Peyer's patch (tissue), 4 donors: ENCODE measurements around the gene THAP4. TPM values are rescaled to one million over a fixed set of nuclear protein-coding genes. Genes with fewer than 3 reads are reported as not detected.

Experiments
- DNase-seq, 3 donors: peaks; one replicate each; pipeline ENCODE4 v3.0.0-alpha.2; 2017 to 2019
- H3K27ac ChIP-seq, 4 donors: fragments of 200-600 bp; sonication (generic); one replicate each; pipeline ENCODE4 v1.5.1; 2016 to 2019
- H3K27me3 ChIP-seq, 2 donors: fragments of 200-600 bp; sonication (generic); one replicate each; pipeline ENCODE4 v1.5.1; 2019
- H3K36me3 ChIP-seq, 3 donors: fragments of 200-600 bp; sonication (generic); one replicate each; pipeline ENCODE4 v1.5.1; 2016 to 2019
- H3K4me1 ChIP-seq, 4 donors: fragments of 200-600 bp; sonication (generic); one replicate each; pipeline ENCODE4 v1.5.1; 2016 to 2019
- H3K4me3 ChIP-seq, 4 donors: fragments of 200-600 bp; sonication (generic); 1 replicate in 3 of 4; 2 replicates in 1 of 4; pipeline ENCODE4 v1.5.1; 2016 to 2019; ENCODE audit warnings: mild to moderate bottlenecking in 1 of 4
- H3K9me3 ChIP-seq, 4 donors: fragments of 200-600 bp; sonication (generic); one replicate each; pipeline ENCODE4 v1.5.1; 2016 to 2019; ENCODE audit warnings: mild to moderate bottlenecking in 1 of 4
- CTCF ChIP-seq, 6 experiments: fragments of 450-650 bp in 4 of 6; fragments of 200-600 bp in 2 of 6; sonication (generic) in 1 of 6; IDR thresholded peaks; one replicate each; pipeline ENCODE4 v1.5.1; 2017 to 2019; ENCODE audit warnings: antibody characterized with exemption in 6 of 6, mild to moderate bottlenecking in 3 of 6, moderate library complexity in 1 of 6
- POLR2A ChIP-seq, 2 donors: fragments of 450-650 bp; IDR thresholded peaks; one replicate each; pipeline ENCODE4 v1.5.1; 2017; ENCODE audit warnings: antibody characterized with exemption in 2 of 2, mild to moderate bottlenecking in 2 of 2, moderate library complexity in 2 of 2
- total RNA-seq, 4 donors: library from RNA; depleted of rRNA; stranded (reverse); fragments of >200 nt; gene quantifications; one replicate each; pipeline ENCODE4 v1.1.0, GENCODE V29; 2016

Gene THAP4, protein sequence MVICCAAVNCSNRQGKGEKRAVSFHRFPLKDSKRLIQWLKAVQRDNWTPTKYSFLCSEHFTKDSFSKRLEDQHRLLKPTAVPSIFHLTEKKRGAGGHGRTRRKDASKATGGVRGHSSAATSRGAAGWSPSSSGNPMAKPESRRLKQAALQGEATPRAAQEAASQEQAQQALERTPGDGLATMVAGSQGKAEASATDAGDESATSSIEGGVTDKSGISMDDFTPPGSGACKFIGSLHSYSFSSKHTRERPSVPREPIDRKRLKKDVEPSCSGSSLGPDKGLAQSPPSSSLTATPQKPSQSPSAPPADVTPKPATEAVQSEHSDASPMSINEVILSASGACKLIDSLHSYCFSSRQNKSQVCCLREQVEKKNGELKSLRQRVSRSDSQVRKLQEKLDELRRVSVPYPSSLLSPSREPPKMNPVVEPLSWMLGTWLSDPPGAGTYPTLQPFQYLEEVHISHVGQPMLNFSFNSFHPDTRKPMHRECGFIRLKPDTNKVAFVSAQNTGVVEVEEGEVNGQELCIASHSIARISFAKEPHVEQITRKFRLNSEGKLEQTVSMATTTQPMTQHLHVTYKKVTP
- total RNA-seq, result 10 to 100 TPM; 46.4 to 90.0 (median 71.8) TPM

DNA sequence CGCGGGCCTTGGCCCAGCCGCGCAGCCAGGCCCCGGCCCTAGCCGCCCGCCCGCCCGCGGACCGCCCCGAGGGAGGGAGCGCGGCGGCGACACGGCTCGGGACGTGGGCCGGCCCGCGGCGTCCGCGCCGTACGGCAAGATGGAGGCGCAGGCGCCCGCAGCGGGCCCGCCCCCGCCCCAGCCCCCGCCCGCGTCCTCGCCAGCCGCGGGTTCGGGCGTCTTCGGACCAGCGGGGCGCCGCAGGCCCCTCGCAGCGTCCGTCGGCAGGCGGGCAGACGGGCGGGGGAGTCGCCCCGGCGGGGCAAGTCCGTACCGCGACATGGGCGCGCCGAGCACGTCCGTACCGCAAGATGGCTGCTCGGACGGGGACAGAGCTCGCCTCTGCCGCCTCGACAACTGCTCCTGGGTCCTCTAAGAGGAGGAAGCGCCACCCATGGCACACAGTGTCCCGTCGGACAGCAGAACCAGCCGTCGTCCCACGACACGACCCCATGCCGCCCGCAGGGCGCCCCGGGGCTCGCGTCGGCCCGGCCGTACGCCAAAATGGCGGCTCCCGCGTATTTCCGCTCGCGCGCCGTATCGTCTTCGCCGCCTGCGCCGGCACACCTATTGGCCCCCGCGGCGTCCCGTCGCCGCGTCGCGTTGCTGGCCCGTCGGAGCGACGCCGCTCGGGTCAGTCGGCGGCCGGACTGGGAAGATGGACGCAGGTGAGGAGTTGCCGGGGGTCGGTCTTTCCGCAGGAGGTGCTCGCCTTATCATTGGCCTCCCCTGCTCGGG, at the start of gene THAP4, which contains the start of gene ATG4B:
Gene THAP4 (minus strand): TSS at position 141 of the 777 bp plus-strand sequence. CDS start 141 bp downstream, outside the sequence.
Gene ATG4B (plus strand): TSS at position 676 of the 777 bp plus-strand sequence. CDS start 22 bp downstream, at position 698.
- Histone ChIP-seq H3K4me3 (peak within 1 kb of the TSS; percentile 85 to 99 (median 98)), H3K9me3 (no peaks in the 10 kb centered on the region), H3K27ac (peak within 1 kb of the TSS; percentile 97 to 99 (median 98)), H3K27me3 (no peaks in the 10 kb centered on the region), H3K36me3 (peaks cover 0 to 26% (median 0%) of the 10 kb centered on the region in 3 donors), H3K4me1 (peaks cover 0 to 42% (median 6%) of the 10 kb centered on the region in 4 donors)
- TF ChIP-seq POLR2A (IDR thresholded peaks at IDR 0.05), result peak; percentile 48 to 61
- peak in 1 of 6 experiments; percentile 25 for TF ChIP-seq CTCF (IDR thresholded peaks at IDR 0.05)
- peak; percentile 78 to 91 (median 91) for DNase-seq

- TF ChIP-seq CTCF (IDR thresholded peaks at IDR 0.05) (no peak), POLR2A (IDR thresholded peaks at IDR 0.05) (no peak)
- peaks cover 0 to 25% (median 7%) of the 10 kb centered on the region in 4 donors for H3K4me1 ChIP-seq
- no peak for DNase-seq
- peak overlapping the region; percentile 66 to 91 (median 90) for H3K27ac ChIP-seq
- peak overlapping the region; percentile 84 to 99 (median 94) for H3K4me3 ChIP-seq
- no peaks in the 10 kb centered on the region for H3K27me3 ChIP-seq
- H3K9me3 ChIP-seq, result no peaks in the 10 kb centered on the region
- H3K36me3 ChIP-seq, result peaks cover 0 to 23% (median 0%) of the 10 kb centered on the region in 3 donors
Measured at GRCh38 chr2:241686324-241686649, 49.3 kb upstream of the THAP4 start.

DNA sequence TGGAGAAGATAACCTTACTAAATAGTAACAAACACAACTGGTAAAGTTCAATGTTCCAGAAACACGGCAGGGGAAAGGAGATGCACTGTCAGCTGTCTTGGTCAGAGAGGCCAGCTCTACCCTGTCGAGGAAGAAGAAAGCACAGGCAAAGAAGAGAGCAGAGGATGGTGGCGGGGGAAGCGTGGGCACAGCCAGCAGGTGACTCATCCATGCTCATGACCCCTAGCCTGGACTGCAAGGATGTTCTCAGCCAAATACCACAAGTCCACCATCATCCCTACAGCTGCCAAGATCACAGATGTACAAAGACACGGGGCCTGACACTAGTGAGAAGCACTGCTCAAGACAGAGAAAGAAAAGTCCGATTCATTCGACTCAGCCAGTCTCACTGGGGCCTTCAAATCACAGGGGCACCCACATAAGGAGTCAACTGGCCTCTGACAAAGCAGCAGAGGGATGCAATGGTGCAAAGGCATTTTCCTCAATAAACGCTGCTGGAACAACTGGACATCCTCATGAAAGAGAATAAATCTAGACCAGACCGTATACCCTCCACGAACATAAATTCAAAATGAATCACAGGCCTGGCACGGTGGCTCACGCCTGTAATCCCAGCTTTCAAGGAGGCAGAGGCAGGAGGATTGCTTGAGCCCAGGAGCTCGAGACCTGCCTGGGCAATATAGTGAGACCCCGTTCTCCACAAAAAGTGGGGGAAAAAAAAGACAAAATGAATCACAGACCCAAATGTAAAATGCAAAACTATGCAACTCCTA, 44.1 kb upstream of the THAP4 start:
- no peaks in the 10 kb centered on the region for H3K27me3 ChIP-seq

DNA sequence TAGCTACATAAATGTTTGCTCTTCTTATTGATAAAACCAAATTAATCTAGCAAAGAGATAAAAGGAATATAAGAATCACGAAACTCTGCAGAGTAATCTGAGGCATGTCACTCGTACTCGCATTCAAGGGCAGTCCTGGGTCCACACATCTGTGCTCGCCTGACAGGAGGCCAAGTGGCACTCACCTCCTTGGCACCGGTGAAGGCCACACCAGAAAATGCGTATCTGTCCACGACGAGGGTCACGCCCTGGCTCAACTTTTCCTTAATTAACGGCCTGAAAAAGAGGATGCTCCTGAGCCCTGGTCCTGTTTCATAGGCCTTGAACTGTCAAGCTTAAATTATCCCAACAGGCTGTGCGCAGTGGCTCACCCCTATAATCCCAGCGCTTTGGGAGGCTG, 43.1 kb upstream of the THAP4 start:
- Histone ChIP-seq H3K27me3 (no peaks in the 10 kb centered on the region), H3K4me1 (no peaks in the 10 kb centered on the region), H3K36me3 (peaks cover 0 to 32% (median 0%) of the 10 kb centered on the region in 3 donors), H3K27ac (no peak overlapping the region), H3K9me3 (no peaks in the 10 kb centered on the region), H3K4me3 (no peak overlapping the region)
- no peak for DNase-seq
- TF ChIP-seq CTCF (IDR thresholded peaks at IDR 0.05) (no peak), POLR2A (IDR thresholded peaks at IDR 0.05) (no peak)

More for the DNA sequence above, 44.1 kb upstream of the THAP4 start:
- no peak for DNase-seq
- H3K9me3 ChIP-seq, result no peaks in the 10 kb centered on the region
- H3K4me1 ChIP-seq, result peaks cover 0 to 8% (median 0%) of the 10 kb centered on the region in 4 donors
- peaks cover 0 to 32% (median 0%) of the 10 kb centered on the region in 3 donors for H3K36me3 ChIP-seq
- no peak overlapping the region for H3K27ac ChIP-seq
- TF ChIP-seq POLR2A (IDR thresholded peaks at IDR 0.05) (no peak), CTCF (IDR thresholded peaks at IDR 0.05) (no peak)
- no peak overlapping the region for H3K4me3 ChIP-seq
